Measurements from ENCODE around the gene KIAA0930. TPM values are rescaled to one million over a fixed set of nuclear protein-coding genes. Genes with fewer than 3 reads are reported as not detected.

KIAA0930 gene
- total and polyA plus RNA-seq, 10 donors, result 32.6 to 93.1 (median 58.1) TPM

- DNase-seq, result no peak
- Histone ChIP-seq H3K4me3 (no peak overlapping the region), H3K9me3 (no peaks in the 10 kb centered on the region), H3K27ac (peak overlapping the region in 2 of 8 donors; percentile 2 to 19), H3K4me1 (peaks cover 0 to 76% (median 25%) of the 10 kb centered on the region in 6 donors), H3K27me3 (replicated peaks in 1 of 7) (no peaks in the 10 kb centered on the region), H3K36me3 (peaks cover 5 to 100% (median 85%) of the 10 kb centered on the region in 6 donors)
- 65 to 81% (median 76%) methylated on average over 8 to 9 of the region's 9 CpGs for WGBS, 5 donors
- no peak for TF ChIP-seq POLR2A (IDR thresholded peaks at IDR 0.05)
- TF ChIP-seq, protein P1, sequence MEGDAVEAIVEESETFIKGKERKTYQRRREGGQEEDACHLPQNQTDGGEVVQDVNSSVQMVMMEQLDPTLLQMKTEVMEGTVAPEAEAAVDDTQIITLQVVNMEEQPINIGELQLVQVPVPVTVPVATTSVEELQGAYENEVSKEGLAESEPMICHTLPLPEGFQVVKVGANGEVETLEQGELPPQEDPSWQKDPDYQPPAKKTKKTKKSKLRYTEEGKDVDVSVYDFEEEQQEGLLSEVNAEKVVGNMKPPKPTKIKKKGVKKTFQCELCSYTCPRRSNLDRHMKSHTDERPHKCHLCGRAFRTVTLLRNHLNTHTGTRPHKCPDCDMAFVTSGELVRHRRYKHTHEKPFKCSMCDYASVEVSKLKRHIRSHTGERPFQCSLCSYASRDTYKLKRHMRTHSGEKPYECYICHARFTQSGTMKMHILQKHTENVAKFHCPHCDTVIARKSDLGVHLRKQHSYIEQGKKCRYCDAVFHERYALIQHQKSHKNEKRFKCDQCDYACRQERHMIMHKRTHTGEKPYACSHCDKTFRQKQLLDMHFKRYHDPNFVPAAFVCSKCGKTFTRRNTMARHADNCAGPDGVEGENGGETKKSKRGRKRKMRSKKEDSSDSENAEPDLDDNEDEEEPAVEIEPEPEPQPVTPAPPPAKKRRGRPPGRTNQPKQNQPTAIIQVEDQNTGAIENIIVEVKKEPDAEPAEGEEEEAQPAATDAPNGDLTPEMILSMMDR (IDR thresholded peaks at IDR 0.05 in 8 of 11, conservative IDR thresholded peaks at IDR 0.05 in 3 of 11), result no peak
- intact Hi-C loops (cut with DNase I; ENCODE audit: low total_unique reads), result no loop called here
Observed at GRCh38 chr22:45179276-45180049, 61.2 kb downstream of the KIAA0930 start.

DNA sequence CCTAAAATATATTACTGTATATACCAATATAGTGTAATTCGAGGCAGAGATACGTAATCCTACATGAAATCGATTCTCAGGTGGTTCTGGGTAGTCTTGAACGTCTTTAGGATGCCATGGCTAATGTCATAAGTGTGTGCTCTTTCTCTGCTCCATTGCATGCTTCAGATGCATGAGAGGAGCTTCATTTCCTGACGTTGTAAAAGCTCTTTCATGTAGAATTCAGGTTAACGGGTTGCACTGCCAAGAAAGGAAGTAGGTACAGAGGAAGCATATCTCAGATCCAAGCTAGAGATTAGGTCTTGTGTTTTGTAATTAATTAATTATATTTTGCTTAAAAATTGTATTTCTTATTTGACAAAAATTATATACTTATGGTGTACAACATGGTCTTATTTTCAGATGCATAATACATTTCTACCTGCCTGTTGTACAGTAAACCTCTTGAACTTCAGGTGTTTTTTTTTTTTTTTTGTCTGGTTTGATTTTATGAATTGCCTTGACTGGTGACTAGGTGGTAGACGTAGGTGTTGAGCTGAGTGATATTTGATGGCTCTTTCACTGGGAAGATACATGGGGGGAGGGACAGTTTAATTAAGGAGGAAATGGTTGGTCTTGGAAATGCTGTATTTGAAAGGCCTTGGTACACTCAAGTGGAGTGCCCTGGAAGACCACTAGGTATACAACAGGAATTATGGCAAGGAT lies 67.7 kb downstream of the KIAA0930 start:
- no peak for DNase-seq
- WGBS, 5 donors, result 39 to 61% (median 46%) methylated on average over 7 of the region's 7 CpGs
- Histone ChIP-seq H3K4me1 (peaks cover 4 to 98% (median 31%) of the 10 kb centered on the region in 6 donors), H3K27ac (peak overlapping the region in 4 of 8 donors; percentile 17 to 51 (median 37)), H3K4me3 (no peak overlapping the region), H3K27me3 (replicated peaks in 1 of 7) (no peaks in the 10 kb centered on the region), H3K36me3 (peaks cover 10 to 100% (median 89%) of the 10 kb centered on the region in 6 donors), H3K9me3 (no peaks in the 10 kb centered on the region)
- TF ChIP-seq POLR2AphosphoS5 (IDR thresholded peaks at IDR 0.05) (no peak), POLR2A (IDR thresholded peaks at IDR 0.05) (no peak)
- TF ChIP-seq, protein P1 (IDR thresholded peaks at IDR 0.05 in 8 of 11, conservative IDR thresholded peaks at IDR 0.05 in 3 of 11), result no peak
- intact Hi-C loops (cut with DNase I; ENCODE audit: low total_unique reads), result no loop called here

DNA sequence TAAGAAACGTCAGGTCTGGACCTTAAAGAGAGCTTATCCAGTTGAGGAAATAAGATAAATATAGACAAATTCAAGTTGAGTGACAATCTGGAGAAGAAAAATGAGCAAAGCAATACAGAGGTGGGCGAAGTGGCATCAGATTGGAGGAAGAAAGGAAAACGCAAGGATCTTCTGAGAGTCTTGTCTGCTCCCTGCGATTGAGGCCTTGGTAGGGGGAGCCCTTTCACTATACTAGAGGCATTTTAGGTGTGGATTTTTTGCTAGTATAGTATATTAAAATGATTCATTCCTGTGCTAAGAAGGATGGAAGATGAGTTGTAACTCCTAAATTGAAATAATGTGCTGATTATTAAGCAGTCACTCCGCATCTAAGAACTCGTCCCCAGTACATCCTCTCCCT lies 68.9 kb downstream of the KIAA0930 start:
- Histone ChIP-seq H3K36me3 (peaks cover 5 to 100% (median 82%) of the 10 kb centered on the region in 6 donors), H3K9me3 (no peaks in the 10 kb centered on the region), H3K4me3 (no peak overlapping the region), H3K27me3 (replicated peaks in 1 of 7) (no peaks in the 10 kb centered on the region), H3K4me1 (peaks cover 8 to 98% (median 42%) of the 10 kb centered on the region in 6 donors), H3K27ac (peak overlapping the region in 1 of 8 donors; percentile 24)
- TF ChIP-seq, protein P1 (IDR thresholded peaks at IDR 0.05 in 8 of 11, conservative IDR thresholded peaks at IDR 0.05 in 3 of 11), result no peak
- intact Hi-C loops (cut with DNase I; ENCODE audit: low total_unique reads), result no loop called here
- no peak for DNase-seq
- 84 to 93% (median 89%) methylated on average over 6 of the region's 6 CpGs for WGBS, 5 donors

All from spleen (tissue), 11 donors.